Stimulated activated naive CD8-positive, alpha-beta T cell treated with anti-CD3 and anti-CD28 coated beads, Interleukin-15, Interleukin-2, amounts not matched to agents 100 ng/mL and 50 ng/mL, for 24 hours (primary cell): ENCODE measurements around the gene ZNF516.
A peak's percentile ranks its signal among the peaks of the same experiment; 100 is the strongest.

ENCODE experiments used
- H3K27ac Mint-ChIP-seq: one replicate; pipeline ENCODE4 v1.8.0; 2021; ENCODE audit warnings: mild to moderate bottlenecking, mixed read lengths
- H3K27me3 Mint-ChIP-seq: one replicate; pipeline ENCODE4 v1.8.0; 2021; ENCODE audit warnings: mixed read lengths
- H3K36me3 Mint-ChIP-seq: one replicate; pipeline ENCODE4 v1.8.0; 2021; ENCODE audit warnings: low read depth, mixed read lengths
- H3K4me1 Mint-ChIP-seq: one replicate; pipeline ENCODE4 v1.8.0; 2021; ENCODE audit warnings: low read depth, mixed read lengths
- H3K4me3 Mint-ChIP-seq: one replicate; pipeline ENCODE4 v1.8.0; 2021; ENCODE audit warnings: mild to moderate bottlenecking, mixed read lengths
- H3K9me3 Mint-ChIP-seq: one replicate; pipeline ENCODE4 v1.8.0; 2021; ENCODE audit warnings: mixed read lengths

ZNF516 gene

GRCh38 chr18:76392349-76392748 lies 102.7 kb downstream of the ZNF516 start:
- Mint-ChIP-seq H3K27me3 (no peaks in the 10 kb centered on the region), H3K27ac (no peak overlapping the region), H3K9me3 (no peaks in the 10 kb centered on the region), H3K4me3 (no peak overlapping the region), H3K36me3 (no peaks in the 10 kb centered on the region), H3K4me1 (peaks cover 27% of the 10 kb centered on the region)

GRCh38 chr18:76391746-76392145 lies 103.3 kb downstream of the ZNF516 start:
- Mint-ChIP-seq H3K27me3 (no peaks in the 10 kb centered on the region), H3K9me3 (no peaks in the 10 kb centered on the region), H3K27ac (no peak overlapping the region), H3K36me3 (no peaks in the 10 kb centered on the region), H3K4me3 (no peak overlapping the region), H3K4me1 (peaks cover 32% of the 10 kb centered on the region)

DNA sequence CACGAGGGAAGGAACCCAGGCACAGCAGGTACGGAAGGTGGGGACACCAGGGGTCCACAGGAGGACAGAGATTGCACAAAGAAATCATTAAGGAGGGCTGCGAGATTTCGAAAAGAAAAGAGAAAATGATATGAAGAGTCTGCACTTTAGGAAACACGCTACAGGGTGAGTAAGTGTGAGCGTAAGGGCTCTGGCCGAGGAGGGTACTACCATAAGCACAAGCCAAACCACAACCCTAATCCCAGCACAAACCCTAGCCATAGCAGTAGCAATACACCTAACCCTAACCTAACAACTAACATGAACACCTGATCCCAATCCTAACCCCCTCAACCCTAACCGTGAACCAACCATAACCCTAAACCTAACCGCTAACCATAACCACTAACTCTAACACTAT lies 104.0 kb downstream of the ZNF516 start:
- Mint-ChIP-seq H3K27me3 (no peaks in the 10 kb centered on the region), H3K36me3 (no peaks in the 10 kb centered on the region), H3K4me1 (peaks cover 39% of the 10 kb centered on the region), H3K4me3 (no peak overlapping the region), H3K27ac (no peak overlapping the region), H3K9me3 (no peaks in the 10 kb centered on the region)

DNA sequence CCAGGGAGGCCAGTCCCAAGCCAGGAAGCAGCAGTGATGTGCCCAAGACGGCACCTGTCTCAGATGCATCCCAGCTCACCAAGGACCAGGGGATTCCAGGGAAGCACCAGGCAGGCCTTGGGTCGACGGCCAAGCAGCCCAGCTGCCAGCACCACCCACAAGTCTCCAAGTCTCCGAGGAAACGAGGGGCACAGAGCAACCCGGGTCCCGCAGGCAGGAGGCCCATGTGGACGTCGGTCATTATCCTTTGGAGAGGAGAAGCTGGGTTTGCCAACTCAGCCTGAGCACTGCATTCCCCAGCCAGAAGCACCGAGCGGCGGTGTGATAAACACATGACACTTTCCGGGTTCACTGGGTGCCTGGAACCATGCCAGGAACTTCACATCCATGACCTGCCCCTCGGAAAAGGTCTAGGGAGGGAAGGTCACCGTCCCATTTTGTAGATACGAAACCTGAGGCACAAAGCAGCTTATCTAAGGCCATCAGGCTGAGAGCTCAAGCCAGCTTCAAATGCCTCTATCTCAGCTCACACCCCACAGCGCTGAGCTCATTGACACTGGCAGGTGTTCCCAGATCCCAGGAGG lies 104.5 kb downstream of the ZNF516 start:
- no peak overlapping the region for H3K4me3 Mint-ChIP-seq
- H3K9me3 Mint-ChIP-seq = no peaks in the 10 kb centered on the region
- no peaks in the 10 kb centered on the region for H3K27me3 Mint-ChIP-seq
- H3K4me1 Mint-ChIP-seq = peaks cover 42% of the 10 kb centered on the region
- no peak overlapping the region for H3K27ac Mint-ChIP-seq
- no peaks in the 10 kb centered on the region for H3K36me3 Mint-ChIP-seq

GRCh38 chr18:76389716-76390115 lies 105.3 kb downstream of the ZNF516 start:
- H3K27me3 Mint-ChIP-seq = no peaks in the 10 kb centered on the region
- H3K9me3 Mint-ChIP-seq = no peaks in the 10 kb centered on the region
- no peaks in the 10 kb centered on the region for H3K36me3 Mint-ChIP-seq
- H3K27ac Mint-ChIP-seq = no peak overlapping the region
- no peak overlapping the region for H3K4me3 Mint-ChIP-seq
- peaks cover 42% of the 10 kb centered on the region for H3K4me1 Mint-ChIP-seq

- Mint-ChIP-seq H3K27ac (no peak overlapping the region), H3K4me3 (no peak overlapping the region), H3K4me1 (peaks cover 43% of the 10 kb centered on the region), H3K9me3 (no peaks in the 10 kb centered on the region), H3K36me3 (no peaks in the 10 kb centered on the region), H3K27me3 (no peaks in the 10 kb centered on the region)
Measured at GRCh38 chr18:76388891-76389423, 106.1 kb downstream of the ZNF516 start.

DNA sequence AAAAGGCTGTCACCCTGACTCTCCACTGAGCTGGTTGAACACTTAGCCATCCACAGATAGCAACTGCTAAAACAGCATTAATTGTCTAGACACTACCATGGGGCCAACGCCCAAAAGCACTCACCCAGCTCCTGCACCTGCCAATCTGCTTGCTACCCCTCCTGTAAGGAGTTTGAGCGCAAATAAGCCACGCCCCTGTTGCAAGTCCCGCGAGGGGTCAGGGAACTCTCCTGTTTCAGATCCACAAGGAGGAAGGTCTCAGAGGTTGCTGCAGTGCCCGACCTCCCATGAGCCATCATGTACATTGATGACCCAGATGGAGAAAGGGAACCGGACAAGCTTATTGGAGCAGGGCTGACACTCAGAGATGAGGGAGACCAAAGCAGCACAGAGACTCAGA lies 106.8 kb downstream of the ZNF516 start:
- Mint-ChIP-seq H3K27me3 (no peaks in the 10 kb centered on the region), H3K36me3 (no peaks in the 10 kb centered on the region), H3K9me3 (no peaks in the 10 kb centered on the region), H3K4me1 (peaks cover 46% of the 10 kb centered on the region), H3K27ac (no peak overlapping the region), H3K4me3 (no peak overlapping the region)

GRCh38 chr18:76387608-76388007 lies 107.4 kb downstream of the ZNF516 start:
- Mint-ChIP-seq H3K4me3 (no peak overlapping the region), H3K27me3 (no peaks in the 10 kb centered on the region), H3K27ac (no peak overlapping the region), H3K36me3 (no peaks in the 10 kb centered on the region), H3K4me1 (peaks cover 46% of the 10 kb centered on the region), H3K9me3 (no peaks in the 10 kb centered on the region)

GRCh38 chr18:76386886-76387285 lies 108.2 kb downstream of the ZNF516 start:
- H3K4me3 Mint-ChIP-seq = peak overlapping the region; percentile 52
- no peaks in the 10 kb centered on the region for H3K36me3 Mint-ChIP-seq
- no peaks in the 10 kb centered on the region for H3K9me3 Mint-ChIP-seq
- H3K27me3 Mint-ChIP-seq = no peaks in the 10 kb centered on the region
- H3K4me1 Mint-ChIP-seq = peaks cover 46% of the 10 kb centered on the region
- peak overlapping the region; percentile 55 for H3K27ac Mint-ChIP-seq

DNA sequence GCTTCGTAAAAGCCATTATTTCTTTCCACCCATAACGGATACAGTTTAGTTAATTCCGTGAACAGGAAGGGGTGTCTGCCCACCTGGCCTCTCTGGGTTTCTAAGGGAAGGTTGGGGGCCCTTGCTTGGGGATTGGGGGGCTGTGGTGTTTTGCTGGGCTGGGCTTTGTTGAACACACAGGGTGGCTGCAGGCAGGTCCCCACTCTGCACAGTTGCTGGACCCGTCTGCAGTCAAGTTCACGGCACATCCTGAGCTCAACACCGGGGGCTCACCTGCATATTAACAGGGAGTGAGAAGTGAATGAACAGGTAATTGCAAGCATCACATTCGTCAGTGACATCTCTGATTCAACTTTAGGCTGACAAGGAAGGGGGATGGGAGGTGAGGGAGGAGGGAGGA lies 109.0 kb downstream of the ZNF516 start:
- Mint-ChIP-seq H3K27ac (no peak overlapping the region), H3K4me1 (peaks cover 40% of the 10 kb centered on the region), H3K27me3 (no peaks in the 10 kb centered on the region), H3K36me3 (no peaks in the 10 kb centered on the region), H3K4me3 (peak overlapping the region; percentile 52), H3K9me3 (no peaks in the 10 kb centered on the region)

DNA sequence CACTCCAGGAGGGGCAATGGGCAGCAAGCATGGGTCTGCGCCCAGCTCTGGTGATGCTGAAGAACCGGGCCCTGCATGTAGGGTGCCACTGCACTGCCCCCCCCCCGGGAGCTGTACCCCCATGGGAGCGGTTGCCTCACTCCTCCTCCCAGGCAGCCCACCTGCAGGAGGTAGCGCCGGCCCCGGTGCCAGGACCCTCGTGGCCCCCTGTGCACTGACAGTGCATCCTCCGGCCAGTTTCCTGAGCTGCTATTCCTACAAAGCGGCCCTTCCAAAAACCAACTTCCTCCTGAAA lies 109.4 kb downstream of the ZNF516 start:
- H3K4me3 Mint-ChIP-seq = no peak overlapping the region
- no peak overlapping the region for H3K27ac Mint-ChIP-seq
- H3K27me3 Mint-ChIP-seq = no peaks in the 10 kb centered on the region
- no peaks in the 10 kb centered on the region for H3K9me3 Mint-ChIP-seq
- H3K36me3 Mint-ChIP-seq = peaks cover 4% of the 10 kb centered on the region
- H3K4me1 Mint-ChIP-seq = peaks cover 36% of the 10 kb centered on the region

GRCh38 chr18:76384861-76385680 lies 110.0 kb downstream of the ZNF516 start:
- H3K27ac Mint-ChIP-seq = no peak overlapping the region
- peaks cover 7% of the 10 kb centered on the region for H3K36me3 Mint-ChIP-seq
- H3K4me1 Mint-ChIP-seq = peaks cover 33% of the 10 kb centered on the region
- H3K4me3 Mint-ChIP-seq = no peak overlapping the region
- no peaks in the 10 kb centered on the region for H3K27me3 Mint-ChIP-seq
- no peaks in the 10 kb centered on the region for H3K9me3 Mint-ChIP-seq

GRCh38 chr18:76384114-76384790 lies 110.8 kb downstream of the ZNF516 start:
- Mint-ChIP-seq H3K27ac (no peak overlapping the region), H3K4me3 (no peak overlapping the region), H3K4me1 (peaks cover 25% of the 10 kb centered on the region), H3K36me3 (peaks cover 12% of the 10 kb centered on the region), H3K27me3 (no peaks in the 10 kb centered on the region), H3K9me3 (no peaks in the 10 kb centered on the region)

DNA sequence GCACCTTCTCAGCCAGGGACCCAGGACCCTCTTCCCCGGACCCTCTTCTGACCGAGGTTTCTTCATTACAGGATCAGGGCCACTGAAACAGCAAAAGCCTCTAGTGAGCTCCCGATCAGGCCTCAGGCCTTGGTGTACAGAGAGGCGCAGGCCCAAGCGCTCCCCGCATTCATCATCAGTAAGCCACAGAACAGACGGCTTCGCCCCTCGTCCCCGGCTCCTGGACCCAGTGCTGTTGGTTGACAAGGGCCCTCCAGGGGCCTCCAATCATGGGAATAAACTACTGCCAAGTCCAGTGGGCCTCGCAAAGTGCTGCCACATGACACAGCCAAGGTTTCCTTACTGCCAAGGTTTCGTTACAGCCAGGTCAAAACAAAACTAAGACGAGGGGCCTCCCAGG lies 111.4 kb downstream of the ZNF516 start:
- Mint-ChIP-seq H3K9me3 (no peaks in the 10 kb centered on the region), H3K27ac (peak overlapping the region; percentile 36), H3K27me3 (no peaks in the 10 kb centered on the region), H3K36me3 (peaks cover 12% of the 10 kb centered on the region), H3K4me1 (peaks cover 25% of the 10 kb centered on the region), H3K4me3 (no peak overlapping the region)

DNA sequence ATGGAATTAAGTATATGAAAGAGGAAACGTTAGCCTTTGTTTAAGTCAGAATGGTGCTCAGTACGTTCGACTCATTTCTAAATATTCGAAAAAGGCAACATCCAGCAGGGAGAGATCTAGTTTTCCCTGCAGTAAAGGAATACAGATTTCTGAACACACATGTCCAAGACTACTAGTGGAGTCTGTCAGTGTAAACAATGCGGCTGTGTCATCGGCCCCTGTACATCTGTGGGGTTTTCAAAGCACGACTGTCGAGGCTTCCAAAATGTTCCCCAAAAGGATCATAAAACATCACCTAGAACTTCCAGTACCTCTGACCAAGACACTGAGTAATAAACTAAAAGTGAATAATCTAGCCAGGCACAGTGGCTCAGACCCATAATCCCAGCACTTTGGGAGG lies 112.8 kb downstream of the ZNF516 start:
- no peak overlapping the region for H3K4me3 Mint-ChIP-seq
- peaks cover 18% of the 10 kb centered on the region for H3K36me3 Mint-ChIP-seq
- peaks cover 25% of the 10 kb centered on the region for H3K4me1 Mint-ChIP-seq
- H3K27me3 Mint-ChIP-seq = no peaks in the 10 kb centered on the region
- H3K9me3 Mint-ChIP-seq = no peaks in the 10 kb centered on the region
- peak overlapping the region; percentile 26 for H3K27ac Mint-ChIP-seq
